ENCODE data around the gene PIK3R3. TPM values are rescaled to one million over a fixed set of nuclear protein-coding genes. Genes with fewer than 3 reads are reported as not detected.

The PIK3R3 gene
- total RNA-seq, 1 experiment from 2014 or later: 9.0 TPM

DNA sequence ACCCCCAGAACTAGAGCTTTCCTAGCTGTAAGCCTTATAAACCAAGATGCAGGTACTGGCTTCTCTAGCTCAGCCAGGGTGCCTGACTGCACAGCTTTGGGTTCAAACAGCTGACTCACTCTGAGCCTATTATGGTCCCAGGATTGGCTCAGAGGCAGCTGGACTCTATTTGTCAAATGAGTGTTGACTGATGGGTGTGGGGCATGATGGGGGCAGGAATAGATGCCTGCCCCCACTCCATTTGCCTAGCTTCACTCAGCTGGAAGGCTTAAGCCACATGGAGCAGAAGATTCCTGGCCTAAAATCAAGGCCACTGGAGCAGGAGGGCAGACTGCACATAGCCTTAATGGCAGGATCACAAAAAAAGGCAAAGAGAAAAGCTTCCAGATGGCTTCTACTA, 90.5 kb downstream of the PIK3R3 start (continued):
- TF ChIP-seq, protein P1, sequence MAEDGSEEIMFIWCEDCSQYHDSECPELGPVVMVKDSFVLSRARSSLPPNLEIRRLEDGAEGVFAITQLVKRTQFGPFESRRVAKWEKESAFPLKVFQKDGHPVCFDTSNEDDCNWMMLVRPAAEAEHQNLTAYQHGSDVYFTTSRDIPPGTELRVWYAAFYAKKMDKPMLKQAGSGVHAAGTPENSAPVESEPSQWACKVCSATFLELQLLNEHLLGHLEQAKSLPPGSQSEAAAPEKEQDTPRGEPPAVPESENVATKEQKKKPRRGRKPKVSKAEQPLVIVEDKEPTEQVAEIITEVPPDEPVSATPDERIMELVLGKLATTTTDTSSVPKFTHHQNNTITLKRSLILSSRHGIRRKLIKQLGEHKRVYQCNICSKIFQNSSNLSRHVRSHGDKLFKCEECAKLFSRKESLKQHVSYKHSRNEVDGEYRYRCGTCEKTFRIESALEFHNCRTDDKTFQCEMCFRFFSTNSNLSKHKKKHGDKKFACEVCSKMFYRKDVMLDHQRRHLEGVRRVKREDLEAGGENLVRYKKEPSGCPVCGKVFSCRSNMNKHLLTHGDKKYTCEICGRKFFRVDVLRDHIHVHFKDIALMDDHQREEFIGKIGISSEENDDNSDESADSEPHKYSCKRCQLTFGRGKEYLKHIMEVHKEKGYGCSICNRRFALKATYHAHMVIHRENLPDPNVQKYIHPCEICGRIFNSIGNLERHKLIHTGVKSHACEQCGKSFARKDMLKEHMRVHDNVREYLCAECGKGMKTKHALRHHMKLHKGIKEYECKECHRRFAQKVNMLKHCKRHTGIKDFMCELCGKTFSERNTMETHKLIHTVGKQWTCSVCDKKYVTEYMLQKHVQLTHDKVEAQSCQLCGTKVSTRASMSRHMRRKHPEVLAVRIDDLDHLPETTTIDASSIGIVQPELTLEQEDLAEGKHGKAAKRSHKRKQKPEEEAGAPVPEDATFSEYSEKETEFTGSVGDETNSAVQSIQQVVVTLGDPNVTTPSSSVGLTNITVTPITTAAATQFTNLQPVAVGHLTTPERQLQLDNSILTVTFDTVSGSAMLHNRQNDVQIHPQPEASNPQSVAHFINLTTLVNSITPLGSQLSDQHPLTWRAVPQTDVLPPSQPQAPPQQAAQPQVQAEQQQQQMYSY (CRISPR knock-in tag; IDR thresholded peaks at IDR 0.05): no peak
- TF ChIP-seq ZNF396 (CRISPR knock-in tag; IDR thresholded peaks at IDR 0.05; ENCODE audit: borderline replicate concordance): no peak
- TF ChIP-seq, protein P2, sequence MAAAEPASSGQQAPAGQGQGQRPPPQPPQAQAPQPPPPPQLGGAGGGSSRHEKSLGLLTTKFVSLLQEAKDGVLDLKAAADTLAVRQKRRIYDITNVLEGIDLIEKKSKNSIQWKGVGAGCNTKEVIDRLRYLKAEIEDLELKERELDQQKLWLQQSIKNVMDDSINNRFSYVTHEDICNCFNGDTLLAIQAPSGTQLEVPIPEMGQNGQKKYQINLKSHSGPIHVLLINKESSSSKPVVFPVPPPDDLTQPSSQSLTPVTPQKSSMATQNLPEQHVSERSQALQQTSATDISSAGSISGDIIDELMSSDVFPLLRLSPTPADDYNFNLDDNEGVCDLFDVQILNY (CRISPR knock-in tag; IDR thresholded peaks at IDR 0.05): no peak
- TF ChIP-seq, protein P3, sequence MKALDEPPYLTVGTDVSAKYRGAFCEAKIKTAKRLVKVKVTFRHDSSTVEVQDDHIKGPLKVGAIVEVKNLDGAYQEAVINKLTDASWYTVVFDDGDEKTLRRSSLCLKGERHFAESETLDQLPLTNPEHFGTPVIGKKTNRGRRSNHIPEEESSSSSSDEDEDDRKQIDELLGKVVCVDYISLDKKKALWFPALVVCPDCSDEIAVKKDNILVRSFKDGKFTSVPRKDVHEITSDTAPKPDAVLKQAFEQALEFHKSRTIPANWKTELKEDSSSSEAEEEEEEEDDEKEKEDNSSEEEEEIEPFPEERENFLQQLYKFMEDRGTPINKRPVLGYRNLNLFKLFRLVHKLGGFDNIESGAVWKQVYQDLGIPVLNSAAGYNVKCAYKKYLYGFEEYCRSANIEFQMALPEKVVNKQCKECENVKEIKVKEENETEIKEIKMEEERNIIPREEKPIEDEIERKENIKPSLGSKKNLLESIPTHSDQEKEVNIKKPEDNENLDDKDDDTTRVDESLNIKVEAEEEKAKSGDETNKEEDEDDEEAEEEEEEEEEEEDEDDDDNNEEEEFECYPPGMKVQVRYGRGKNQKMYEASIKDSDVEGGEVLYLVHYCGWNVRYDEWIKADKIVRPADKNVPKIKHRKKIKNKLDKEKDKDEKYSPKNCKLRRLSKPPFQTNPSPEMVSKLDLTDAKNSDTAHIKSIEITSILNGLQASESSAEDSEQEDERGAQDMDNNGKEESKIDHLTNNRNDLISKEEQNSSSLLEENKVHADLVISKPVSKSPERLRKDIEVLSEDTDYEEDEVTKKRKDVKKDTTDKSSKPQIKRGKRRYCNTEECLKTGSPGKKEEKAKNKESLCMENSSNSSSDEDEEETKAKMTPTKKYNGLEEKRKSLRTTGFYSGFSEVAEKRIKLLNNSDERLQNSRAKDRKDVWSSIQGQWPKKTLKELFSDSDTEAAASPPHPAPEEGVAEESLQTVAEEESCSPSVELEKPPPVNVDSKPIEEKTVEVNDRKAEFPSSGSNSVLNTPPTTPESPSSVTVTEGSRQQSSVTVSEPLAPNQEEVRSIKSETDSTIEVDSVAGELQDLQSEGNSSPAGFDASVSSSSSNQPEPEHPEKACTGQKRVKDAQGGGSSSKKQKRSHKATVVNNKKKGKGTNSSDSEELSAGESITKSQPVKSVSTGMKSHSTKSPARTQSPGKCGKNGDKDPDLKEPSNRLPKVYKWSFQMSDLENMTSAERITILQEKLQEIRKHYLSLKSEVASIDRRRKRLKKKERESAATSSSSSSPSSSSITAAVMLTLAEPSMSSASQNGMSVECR (CRISPR knock-in tag; IDR thresholded peaks at IDR 0.05; ENCODE audit: borderline replicate concordance): no peak
- TF ChIP-seq JUN (CRISPR knock-in tag; IDR thresholded peaks at IDR 0.05): no peak
- TF ChIP-seq SMAD3 (CRISPR knock-in tag; IDR thresholded peaks at IDR 0.05; ENCODE audit: borderline replicate concordance): no peak
- TF ChIP-seq, protein P4, sequence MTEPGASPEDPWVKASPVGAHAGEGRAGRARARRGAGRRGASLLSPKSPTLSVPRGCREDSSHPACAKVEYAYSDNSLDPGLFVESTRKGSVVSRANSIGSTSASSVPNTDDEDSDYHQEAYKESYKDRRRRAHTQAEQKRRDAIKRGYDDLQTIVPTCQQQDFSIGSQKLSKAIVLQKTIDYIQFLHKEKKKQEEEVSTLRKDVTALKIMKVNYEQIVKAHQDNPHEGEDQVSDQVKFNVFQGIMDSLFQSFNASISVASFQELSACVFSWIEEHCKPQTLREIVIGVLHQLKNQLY (CRISPR knock-in tag; IDR thresholded peaks at IDR 0.05): no peak
- TF ChIP-seq, protein P5, sequence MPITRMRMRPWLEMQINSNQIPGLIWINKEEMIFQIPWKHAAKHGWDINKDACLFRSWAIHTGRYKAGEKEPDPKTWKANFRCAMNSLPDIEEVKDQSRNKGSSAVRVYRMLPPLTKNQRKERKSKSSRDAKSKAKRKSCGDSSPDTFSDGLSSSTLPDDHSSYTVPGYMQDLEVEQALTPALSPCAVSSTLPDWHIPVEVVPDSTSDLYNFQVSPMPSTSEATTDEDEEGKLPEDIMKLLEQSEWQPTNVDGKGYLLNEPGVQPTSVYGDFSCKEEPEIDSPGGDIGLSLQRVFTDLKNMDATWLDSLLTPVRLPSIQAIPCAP (CRISPR knock-in tag; IDR thresholded peaks at IDR 0.05): no peak
- TF ChIP-seq, protein P6, sequence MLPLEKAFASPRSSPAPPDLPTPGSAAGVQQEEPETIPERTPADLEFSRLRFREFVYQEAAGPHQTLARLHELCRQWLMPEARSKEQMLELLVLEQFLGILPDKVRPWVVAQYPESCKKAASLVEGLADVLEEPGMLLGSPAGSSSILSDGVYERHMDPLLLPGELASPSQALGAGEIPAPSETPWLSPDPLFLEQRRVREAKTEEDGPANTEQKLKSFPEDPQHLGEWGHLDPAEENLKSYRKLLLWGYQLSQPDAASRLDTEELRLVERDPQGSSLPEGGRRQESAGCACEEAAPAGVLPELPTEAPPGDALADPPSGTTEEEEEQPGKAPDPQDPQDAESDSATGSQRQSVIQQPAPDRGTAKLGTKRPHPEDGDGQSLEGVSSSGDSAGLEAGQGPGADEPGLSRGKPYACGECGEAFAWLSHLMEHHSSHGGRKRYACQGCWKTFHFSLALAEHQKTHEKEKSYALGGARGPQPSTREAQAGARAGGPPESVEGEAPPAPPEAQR (CRISPR knock-in tag; IDR thresholded peaks at IDR 0.05): no peak
- TF ChIP-seq, protein P7, sequence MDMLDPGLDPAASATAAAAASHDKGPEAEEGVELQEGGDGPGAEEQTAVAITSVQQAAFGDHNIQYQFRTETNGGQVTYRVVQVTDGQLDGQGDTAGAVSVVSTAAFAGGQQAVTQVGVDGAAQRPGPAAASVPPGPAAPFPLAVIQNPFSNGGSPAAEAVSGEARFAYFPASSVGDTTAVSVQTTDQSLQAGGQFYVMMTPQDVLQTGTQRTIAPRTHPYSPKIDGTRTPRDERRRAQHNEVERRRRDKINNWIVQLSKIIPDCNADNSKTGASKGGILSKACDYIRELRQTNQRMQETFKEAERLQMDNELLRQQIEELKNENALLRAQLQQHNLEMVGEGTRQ (CRISPR knock-in tag; IDR thresholded peaks at IDR 0.05): no peak
- no peak for TF ChIP-seq FOXP1 (CRISPR knock-in tag; IDR thresholded peaks at IDR 0.05; ENCODE audit: borderline replicate concordance)
- TF ChIP-seq, protein P8, sequence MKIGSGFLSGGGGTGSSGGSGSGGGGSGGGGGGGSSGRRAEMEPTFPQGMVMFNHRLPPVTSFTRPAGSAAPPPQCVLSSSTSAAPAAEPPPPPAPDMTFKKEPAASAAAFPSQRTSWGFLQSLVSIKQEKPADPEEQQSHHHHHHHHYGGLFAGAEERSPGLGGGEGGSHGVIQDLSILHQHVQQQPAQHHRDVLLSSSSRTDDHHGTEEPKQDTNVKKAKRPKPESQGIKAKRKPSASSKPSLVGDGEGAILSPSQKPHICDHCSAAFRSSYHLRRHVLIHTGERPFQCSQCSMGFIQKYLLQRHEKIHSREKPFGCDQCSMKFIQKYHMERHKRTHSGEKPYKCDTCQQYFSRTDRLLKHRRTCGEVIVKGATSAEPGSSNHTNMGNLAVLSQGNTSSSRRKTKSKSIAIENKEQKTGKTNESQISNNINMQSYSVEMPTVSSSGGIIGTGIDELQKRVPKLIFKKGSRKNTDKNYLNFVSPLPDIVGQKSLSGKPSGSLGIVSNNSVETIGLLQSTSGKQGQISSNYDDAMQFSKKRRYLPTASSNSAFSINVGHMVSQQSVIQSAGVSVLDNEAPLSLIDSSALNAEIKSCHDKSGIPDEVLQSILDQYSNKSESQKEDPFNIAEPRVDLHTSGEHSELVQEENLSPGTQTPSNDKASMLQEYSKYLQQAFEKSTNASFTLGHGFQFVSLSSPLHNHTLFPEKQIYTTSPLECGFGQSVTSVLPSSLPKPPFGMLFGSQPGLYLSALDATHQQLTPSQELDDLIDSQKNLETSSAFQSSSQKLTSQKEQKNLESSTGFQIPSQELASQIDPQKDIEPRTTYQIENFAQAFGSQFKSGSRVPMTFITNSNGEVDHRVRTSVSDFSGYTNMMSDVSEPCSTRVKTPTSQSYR (CRISPR knock-in tag; IDR thresholded peaks at IDR 0.05): no peak
- TF ChIP-seq, protein P9, sequence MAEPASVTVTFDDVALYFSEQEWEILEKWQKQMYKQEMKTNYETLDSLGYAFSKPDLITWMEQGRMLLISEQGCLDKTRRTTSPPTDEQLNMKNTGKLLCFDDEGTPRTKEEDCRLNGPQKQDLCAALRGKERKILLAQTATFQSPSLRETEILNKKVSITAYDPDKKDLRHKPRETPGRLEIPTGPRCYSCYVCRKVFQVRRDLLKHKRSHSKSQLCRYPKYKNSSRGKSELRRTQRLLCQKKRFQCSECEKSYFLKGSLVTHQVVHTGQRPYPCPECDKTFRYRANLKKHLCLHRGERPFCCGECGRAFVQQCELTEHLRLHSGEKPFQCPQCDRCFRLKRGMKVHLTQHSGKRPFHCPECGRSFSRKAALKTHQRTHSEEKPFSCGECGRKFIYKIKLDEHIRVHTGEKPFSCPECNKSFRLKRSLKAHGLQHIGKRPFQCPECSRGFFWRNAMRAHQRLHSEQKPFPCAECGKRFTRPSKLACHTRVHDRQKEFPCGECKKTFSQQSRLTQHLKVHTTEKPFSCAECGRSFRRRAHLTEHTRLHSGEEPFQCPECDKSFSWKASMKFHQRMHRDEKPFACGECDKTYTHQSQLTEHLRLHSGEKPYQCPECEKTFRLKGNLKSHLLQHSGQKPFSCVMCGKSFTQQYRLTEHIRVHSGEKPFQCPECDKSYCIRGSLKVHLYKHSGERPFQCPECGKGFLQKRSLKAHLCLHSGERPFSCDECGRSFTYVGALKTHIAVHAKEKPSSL (CRISPR knock-in tag; conservative IDR thresholded peaks at IDR 0.05): no peak
- TF ChIP-seq ELF4 (CRISPR knock-in tag; IDR thresholded peaks at IDR 0.05; ENCODE audit: low read depth): no peak

All from WTC11 (cell line).